ENCODE measurements around the gene IFIT5. TPM values are rescaled to one million over a fixed set of nuclear protein-coding genes. Genes with fewer than 3 reads are reported as not detected.

IFIT5 gene
- total and polyA plus RNA-seq, 2 experiments from 2014 or later: 6.5 to 17.1 TPM

DNA sequence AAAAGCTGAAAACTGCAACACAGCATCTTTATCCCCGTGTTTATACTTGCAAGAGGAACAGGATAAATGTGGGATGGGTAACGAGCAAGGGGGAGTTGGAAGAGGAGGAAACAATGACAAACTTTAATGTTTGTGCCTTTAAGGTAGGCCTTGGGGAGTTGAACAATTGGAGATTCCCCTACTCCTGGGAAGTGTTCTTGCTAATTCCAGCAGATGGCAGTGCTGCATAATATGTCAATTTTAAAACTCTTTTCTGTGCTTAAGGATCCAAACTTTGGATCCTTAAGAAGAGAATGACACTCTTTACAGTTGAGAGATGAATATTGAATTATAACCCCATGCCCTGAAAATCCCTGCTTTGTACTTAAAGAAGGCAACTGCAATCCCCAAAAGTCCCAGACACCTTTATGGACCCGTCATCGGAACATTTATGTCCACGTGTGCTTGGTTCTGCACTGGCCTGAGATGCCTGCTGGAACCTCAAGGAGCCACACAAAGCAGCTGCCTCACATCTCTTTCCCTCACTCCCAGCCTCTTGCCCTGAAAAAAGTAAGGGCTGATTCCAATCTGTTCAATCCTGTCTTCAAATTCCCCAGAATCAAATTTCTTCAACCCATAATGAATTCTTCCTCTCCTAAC lies 12.0 kb downstream of the IFIT5 start:
- Histone ChIP-seq H2AFZ (no peak overlapping the region), H3K4me1 (ENCODE audit: insufficient read depth) (peaks cover 10% of the 10 kb centered on the region), H3K4me2 (no peak overlapping the region), H3K27ac (no peak overlapping the region), H4K20me1 (ENCODE audit: insufficient read depth, poor library complexity, severe bottlenecking) (no peaks in the 10 kb centered on the region), H3K79me2 (no peaks in the 10 kb centered on the region), H3K9me3 (ENCODE audit: low read depth) (no peaks in the 10 kb centered on the region), H3K36me3 (replicated peaks; ENCODE audit: insufficient read depth, low read depth) (no peaks in the 10 kb centered on the region), H3K27me3 (no peaks in the 10 kb centered on the region), H3K9me2 (replicated peaks; ENCODE audit: insufficient read depth) (no peaks in the 10 kb centered on the region), H3K4me3 (no peak overlapping the region)
- no peak for TF ChIP-seq EZH2 (IDR thresholded peaks at IDR 0.05; ENCODE audit: borderline replicate concordance)
- TF ChIP-seq, protein P1, sequence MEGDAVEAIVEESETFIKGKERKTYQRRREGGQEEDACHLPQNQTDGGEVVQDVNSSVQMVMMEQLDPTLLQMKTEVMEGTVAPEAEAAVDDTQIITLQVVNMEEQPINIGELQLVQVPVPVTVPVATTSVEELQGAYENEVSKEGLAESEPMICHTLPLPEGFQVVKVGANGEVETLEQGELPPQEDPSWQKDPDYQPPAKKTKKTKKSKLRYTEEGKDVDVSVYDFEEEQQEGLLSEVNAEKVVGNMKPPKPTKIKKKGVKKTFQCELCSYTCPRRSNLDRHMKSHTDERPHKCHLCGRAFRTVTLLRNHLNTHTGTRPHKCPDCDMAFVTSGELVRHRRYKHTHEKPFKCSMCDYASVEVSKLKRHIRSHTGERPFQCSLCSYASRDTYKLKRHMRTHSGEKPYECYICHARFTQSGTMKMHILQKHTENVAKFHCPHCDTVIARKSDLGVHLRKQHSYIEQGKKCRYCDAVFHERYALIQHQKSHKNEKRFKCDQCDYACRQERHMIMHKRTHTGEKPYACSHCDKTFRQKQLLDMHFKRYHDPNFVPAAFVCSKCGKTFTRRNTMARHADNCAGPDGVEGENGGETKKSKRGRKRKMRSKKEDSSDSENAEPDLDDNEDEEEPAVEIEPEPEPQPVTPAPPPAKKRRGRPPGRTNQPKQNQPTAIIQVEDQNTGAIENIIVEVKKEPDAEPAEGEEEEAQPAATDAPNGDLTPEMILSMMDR (IDR thresholded peaks at IDR 0.05; ENCODE audit: poor library complexity): peak; percentile 88
- peak; percentile 72 for DNase-seq (ENCODE audit: low spot score)
- 54% methylated on average over 5 of the region's 5 CpGs for WGBS (ENCODE audit: low lambda C conversion rate, missing lambda C conversion rate)

DNA sequence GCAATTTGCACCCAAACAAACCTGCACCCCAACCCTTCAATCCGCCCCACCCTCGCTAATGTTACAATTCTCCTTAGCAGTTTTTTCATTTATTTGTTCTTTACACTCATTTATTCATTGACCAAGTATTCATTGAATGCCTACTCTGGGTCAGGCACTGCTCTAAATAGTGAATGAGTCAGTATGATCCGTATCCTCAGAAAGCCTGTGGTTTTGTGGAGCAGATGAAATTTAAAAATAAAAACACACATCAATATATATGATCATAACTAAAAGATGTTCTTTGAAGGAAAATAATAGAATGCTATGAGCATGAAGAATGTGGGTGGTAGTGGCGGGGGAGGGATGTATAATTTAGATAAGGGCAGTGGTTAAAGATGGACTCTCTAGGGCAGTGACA lies 13.3 kb downstream of the IFIT5 start:
- no peaks in the 10 kb centered on the region for H3K9me2 ChIP-seq (replicated peaks; ENCODE audit: insufficient read depth)
- DNase-seq (ENCODE audit: low spot score): no peak
- H3K79me2 ChIP-seq: no peaks in the 10 kb centered on the region
- no peak overlapping the region for H3K4me2 ChIP-seq
- H2AFZ ChIP-seq: no peak overlapping the region
- peaks cover 10% of the 10 kb centered on the region for H3K4me1 ChIP-seq (ENCODE audit: insufficient read depth)
- no peak overlapping the region for H3K4me3 ChIP-seq
- H3K27ac ChIP-seq: no peak overlapping the region
- no peaks in the 10 kb centered on the region for H4K20me1 ChIP-seq (ENCODE audit: insufficient read depth, poor library complexity, severe bottlenecking)
- H3K9me3 ChIP-seq (ENCODE audit: low read depth): no peaks in the 10 kb centered on the region
- 92% methylated on average over 4 of the region's 4 CpGs for WGBS (ENCODE audit: low lambda C conversion rate, missing lambda C conversion rate)
- TF ChIP-seq EZH2 (IDR thresholded peaks at IDR 0.05; ENCODE audit: borderline replicate concordance) (no peak), EZH2phosphoT487 (IDR thresholded peaks at IDR 0.05; ENCODE audit: low read depth, severe bottlenecking, unreplicated experiment) (no peak)
- TF ChIP-seq, protein P1 (IDR thresholded peaks at IDR 0.05; ENCODE audit: poor library complexity): no peak
- H3K27me3 ChIP-seq: no peaks in the 10 kb centered on the region
- H3K36me3 ChIP-seq (replicated peaks; ENCODE audit: insufficient read depth, low read depth): no peaks in the 10 kb centered on the region

DNA sequence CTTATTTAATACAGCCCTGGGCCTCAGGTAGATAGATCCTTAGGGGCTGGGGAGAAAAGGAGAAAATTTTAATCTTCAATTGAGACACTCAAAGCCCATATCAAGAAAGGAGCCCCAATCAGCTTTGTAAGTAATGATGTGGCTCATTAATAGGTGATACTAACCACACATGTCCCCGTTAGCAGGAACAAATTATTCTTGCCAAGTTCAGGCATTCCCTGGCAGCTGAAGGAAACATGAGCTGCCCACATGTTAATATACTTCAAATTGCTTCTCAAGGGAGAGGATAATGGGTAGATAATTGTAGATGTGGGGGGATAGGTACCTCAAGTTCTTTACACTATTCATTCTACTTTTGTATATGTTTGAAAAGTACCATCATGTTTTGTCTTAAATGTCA lies 14.5 kb downstream of the IFIT5 start:
- Histone ChIP-seq H2AFZ (no peak overlapping the region), H3K27me3 (no peaks in the 10 kb centered on the region), H4K20me1 (ENCODE audit: insufficient read depth, poor library complexity, severe bottlenecking) (no peaks in the 10 kb centered on the region), H3K4me3 (no peak overlapping the region), H3K79me2 (no peaks in the 10 kb centered on the region), H3K9me3 (ENCODE audit: low read depth) (no peaks in the 10 kb centered on the region), H3K9me2 (replicated peaks; ENCODE audit: insufficient read depth) (no peaks in the 10 kb centered on the region), H3K4me1 (ENCODE audit: insufficient read depth) (peaks cover 10% of the 10 kb centered on the region), H3K27ac (no peak overlapping the region), H3K4me2 (no peak overlapping the region), H3K36me3 (replicated peaks; ENCODE audit: insufficient read depth, low read depth) (no peaks in the 10 kb centered on the region)
- 86% methylated on average over 1 of the region's 1 CpG for WGBS (ENCODE audit: low lambda C conversion rate, missing lambda C conversion rate)
- no peak for DNase-seq (ENCODE audit: low spot score)
- TF ChIP-seq EZH2phosphoT487 (IDR thresholded peaks at IDR 0.05; ENCODE audit: low read depth, severe bottlenecking, unreplicated experiment): no peak
- TF ChIP-seq, protein P1 (IDR thresholded peaks at IDR 0.05; ENCODE audit: poor library complexity): no peak
- TF ChIP-seq EZH2 (IDR thresholded peaks at IDR 0.05; ENCODE audit: borderline replicate concordance): no peak

Measured in hepatocyte (in vitro differentiated cells).